Cardiac septum (tissue), 1 donor: ENCODE measurements around the gene ZBTB47. TPM values are rescaled to one million over a fixed set of nuclear protein-coding genes. Genes with fewer than 3 reads are reported as not detected.

Experiments used
- DNase-seq: peaks from one replicate; pipeline ENCODE4 v3.0.0-alpha.2; 2020; ENCODE audit warnings: low spot score
- intact Hi-C: fragments of 100-400 bp; cut with DNase I; formaldehyde crosslinking; loops from one replicate; pipeline ENCODE4 v1.14.0; 2022
- total RNA-seq: library from RNA; stranded (reverse); fragmentation: NEBNext Ultra II Directional; extraction: Animal tissue kit (Norgen Biotek cat#: 25700); gene quantifications from one replicate; pipeline ENCODE4 v1.2.1, GENCODE V29; 2021
- donor health status: DM: no; HTN: no; CAD: no.

The ZBTB47 gene
- total RNA-seq, 1 donor from 2014 or later = 202 TPM

DNA sequence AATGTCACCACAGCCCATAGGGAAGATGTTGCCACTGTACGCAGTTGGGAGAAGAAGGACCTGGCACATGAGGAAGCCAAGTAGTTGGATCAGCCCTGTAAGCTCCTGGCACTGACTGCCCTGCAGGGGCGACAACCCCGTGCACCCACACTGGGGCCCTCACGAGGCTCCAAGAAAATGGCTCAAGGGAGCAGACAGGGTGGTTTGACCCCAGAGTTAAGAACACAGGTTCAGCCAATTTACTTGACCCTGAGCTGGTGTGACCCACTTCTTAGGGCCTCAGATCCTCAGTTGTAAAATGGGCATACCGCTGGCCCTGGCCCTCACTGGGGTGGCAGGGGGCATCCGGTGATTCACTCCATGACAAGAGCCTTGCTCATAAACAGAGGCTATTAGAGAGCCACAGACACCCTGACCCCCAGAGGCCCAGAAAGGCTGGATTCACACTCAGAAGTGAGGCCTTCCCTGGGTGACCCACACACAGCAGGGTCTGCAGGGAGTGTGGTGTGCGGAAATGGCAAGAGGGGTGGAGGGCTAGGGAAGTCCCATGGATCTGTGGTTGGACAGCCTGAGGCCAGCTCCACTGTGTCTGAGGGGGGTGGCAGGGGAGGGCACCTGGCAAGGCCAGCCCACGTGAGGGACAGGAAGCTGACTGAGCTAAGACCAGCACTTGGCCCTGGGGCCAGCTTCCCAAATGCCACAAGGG, 50.8 kb downstream of the ZBTB47 start:
- intact Hi-C loops = no loop called here
- peak; percentile 74 for DNase-seq

DNA sequence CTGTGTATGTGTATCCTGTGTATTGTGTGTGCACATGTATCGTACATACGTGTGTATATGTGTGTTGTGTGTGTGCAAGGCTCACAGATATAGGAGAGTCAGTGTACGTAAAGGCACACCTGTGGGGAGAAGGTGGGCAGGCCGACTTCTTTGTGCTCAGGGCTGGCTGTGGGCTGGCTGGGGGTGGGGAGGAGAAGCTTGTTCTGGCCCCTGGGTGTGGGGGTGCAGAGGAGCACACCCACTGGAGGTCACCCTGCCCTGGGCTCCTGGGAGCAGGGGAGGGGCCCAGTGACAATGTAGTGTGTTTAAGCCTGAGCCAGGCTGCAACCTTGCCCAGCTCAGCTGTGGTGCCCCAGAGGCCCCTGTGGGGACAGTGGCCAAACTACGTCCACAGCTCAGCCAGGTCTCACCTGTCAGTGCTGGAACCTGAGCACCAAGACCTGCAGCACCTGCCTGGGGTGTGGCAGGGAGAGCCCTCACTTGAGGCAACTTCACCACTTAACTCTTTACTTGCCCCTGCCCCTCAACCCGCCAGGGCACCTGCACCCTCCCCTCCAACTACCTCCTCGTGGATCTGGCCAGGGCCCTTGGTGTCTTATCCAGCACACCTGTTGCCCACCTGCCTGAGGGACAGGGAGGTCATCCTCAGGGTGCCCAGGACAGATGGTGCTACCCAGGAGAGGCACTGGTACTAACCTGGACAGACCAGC, 51.7 kb downstream of the ZBTB47 start:
- intact Hi-C loops = no loop called here
- DNase-seq = peak; percentile 74

DNA sequence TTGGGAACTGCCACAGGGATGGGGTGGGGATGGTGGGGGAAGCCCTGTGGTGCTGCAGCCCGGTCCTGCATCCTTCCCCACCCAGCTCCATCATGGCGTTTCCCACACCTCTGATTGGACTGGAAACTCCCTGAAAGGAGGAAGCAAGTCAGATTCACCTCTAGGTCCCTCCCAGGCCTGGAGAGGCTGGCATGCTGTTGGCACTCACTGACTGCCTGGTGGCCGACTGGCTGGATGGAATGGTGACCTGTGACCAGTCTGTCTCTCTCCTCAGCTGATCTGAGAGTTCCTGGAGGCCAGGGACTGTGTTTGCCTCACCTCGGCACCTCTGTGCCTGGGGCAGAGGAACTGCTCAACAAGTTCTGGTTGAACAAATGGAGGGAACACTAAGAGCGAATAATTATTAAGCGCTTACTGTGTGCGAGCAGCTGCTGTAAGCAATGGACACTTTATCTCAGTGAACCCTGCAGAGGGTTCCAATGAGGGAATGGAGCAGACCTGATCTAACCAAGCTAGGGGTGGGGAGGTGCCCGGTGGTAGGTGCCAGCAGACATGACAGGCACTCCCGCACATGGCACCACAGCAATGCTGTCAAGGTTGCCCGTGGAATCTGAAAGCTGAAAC, 52.6 kb downstream of the ZBTB47 start:
- peak; percentile 71 for DNase-seq
- intact Hi-C loops = no loop called here

DNA sequence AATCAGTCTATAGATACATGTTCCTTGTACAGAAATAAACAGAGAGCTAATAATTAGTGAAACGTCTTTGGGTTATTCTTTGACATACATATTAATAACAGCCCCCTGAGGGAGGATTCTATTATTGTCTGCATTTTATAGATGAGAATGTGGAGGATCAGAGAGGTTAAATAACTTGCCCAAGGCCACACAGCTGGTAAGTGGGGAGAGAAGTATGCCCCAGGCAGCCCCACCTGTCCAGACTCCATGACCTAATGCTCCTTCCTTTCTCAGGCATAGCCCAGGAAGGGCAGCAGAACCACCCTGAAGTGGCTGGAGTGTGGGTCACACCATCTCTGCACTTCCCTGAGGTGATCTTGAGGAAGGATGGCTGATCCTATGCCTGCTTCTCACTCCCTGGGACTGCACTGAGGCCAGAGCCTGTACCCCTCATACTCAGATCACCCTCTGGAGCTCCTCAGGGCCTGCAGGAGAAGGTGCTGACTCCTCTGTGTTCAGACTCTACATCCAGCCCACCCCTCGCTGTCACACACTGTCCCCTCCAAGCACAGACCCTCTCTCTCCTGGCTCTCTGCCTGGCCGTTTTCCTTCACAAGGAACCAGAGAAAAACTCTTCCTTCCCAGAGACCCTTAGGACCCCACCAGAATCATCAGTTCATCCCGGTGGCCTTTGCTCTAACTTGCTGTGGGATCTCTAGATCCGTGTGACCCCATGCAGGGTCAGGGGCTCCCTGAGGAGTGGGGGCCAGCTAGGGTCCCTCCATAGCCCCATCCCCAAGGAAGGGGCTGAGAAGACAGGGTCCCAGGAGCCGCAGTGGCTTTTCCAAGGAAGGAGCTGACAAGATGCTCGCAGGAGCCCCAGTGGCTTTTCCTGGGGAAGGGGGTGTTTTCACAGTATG, 53.5 kb downstream of the ZBTB47 start:
- intact Hi-C loops = no loop called here
- peak; percentile 49 for DNase-seq

DNA sequence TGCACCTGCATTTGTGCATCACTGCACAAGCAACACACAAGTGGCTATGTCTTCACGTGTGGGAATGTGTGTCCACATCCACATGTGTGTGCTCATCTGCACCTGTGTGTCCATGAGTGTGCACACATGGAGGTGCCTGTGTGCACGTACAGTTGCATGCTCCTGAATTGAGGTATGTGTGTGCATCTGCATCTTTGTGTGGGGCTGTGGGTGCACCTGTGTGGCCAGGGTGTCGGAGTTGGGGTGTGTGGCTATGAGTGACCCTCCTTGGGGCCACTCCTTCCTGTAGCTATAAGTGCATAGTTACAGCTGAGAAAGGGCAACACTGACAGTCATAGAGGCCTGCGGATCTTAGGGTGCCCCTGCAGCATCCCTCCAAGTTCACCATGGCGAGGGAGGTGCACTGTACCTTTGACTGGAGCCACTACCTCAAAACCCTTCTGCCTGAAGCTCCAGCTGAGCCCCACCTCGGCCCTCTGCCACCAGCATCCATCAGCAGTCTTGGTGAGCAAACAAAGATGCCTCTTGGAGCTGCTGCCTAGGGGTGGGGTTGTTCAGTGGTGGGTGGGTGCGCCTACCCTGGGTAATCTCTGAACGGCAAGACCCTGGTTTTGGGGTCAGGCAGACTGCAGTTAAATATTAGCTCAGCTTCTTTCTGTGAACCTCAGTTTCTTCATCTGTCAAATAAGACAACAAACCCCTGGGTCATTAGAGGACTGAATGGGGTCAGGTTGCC, 54.3 kb downstream of the ZBTB47 start:
- DNase-seq = peak; percentile 59
- intact Hi-C loops = no loop called here

DNA sequence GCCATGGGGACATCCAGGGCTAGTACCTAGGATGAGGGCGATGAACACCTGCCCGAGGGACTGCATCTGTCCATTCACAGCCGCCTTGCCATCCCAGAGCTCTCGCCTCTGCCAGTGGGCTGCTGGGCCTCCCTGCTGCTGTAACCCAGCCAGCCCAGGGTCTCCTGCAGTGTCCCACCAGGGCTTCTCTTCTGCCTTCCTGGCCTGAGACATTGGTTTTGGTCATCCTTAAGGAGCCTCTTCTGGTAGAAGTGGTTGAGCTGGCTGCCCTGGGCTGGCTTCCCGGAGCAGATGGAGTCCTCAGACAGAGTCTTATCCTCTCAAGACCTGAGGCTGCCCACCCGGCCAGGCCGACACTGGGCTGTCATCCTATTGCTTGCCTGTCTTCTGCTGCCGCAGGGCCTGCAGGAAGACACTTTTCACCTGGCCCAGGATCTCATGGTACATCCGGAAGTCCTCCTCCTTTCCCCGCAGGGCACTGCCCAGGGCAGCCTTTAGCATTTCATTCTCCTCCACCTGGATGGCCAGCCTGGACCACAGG, 55.2 kb downstream of the ZBTB47 start:
- DNase-seq = peak; percentile 71

DNA sequence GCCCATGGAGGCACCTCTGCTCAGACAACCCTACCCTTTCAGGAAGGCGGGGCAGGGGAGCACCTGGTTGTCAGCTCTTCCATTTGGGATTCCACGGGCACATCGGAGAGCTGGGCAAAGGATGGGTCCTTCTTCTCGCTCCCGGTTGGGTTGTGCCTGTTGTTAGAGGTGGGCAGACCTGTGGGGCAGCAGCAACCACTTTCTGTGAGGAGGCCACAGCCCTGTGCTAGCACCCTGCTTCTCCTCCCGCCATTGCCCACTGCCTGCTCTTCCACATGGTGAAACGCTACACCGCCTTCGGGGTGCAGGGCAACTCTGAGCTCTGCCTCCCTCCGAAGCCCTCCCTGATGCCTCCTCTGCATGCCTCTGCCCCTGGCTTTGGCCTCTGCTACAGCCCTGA, 56.1 kb downstream of the ZBTB47 start:
- peak; percentile 67 for DNase-seq
- intact Hi-C loops = no loop called here

More for the DNA sequence above, 55.2 kb downstream of the ZBTB47 start:
- intact Hi-C loops = no loop called here

DNA sequence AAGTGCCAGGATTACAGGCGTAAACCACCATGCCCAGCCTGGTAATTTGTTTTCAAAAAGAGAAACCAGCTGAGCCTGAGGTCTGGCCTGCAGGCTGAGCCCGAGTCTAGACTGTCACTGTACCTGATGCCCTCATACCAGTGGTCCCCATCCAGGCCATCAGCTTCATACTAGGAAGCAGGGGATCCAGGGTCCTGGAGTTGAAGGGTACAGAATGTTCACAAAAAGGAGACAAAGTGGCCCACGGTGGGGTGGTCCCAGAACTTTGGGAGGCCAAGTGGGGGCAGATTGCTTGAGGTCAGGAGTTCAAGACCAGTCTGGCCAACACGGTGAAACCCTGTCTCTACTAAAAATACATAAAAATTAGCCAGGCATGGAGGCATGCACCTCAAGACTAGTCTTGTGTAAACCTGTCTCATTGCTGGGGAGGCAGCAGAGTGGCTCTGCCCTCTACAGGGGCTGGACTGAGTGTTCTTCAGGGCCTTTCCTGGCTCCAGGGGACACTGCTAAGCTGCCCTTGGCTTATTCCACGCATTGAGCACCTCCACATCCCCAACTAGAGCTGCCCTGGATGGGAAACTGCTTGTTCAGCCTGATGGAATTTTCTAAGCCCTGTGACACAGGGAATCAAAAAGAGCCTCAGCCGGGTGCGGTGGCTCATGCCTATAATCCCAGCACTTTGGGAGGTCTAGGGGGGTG, 57.0 kb downstream of the ZBTB47 start:
- DNase-seq = peak; percentile 14

DNA sequence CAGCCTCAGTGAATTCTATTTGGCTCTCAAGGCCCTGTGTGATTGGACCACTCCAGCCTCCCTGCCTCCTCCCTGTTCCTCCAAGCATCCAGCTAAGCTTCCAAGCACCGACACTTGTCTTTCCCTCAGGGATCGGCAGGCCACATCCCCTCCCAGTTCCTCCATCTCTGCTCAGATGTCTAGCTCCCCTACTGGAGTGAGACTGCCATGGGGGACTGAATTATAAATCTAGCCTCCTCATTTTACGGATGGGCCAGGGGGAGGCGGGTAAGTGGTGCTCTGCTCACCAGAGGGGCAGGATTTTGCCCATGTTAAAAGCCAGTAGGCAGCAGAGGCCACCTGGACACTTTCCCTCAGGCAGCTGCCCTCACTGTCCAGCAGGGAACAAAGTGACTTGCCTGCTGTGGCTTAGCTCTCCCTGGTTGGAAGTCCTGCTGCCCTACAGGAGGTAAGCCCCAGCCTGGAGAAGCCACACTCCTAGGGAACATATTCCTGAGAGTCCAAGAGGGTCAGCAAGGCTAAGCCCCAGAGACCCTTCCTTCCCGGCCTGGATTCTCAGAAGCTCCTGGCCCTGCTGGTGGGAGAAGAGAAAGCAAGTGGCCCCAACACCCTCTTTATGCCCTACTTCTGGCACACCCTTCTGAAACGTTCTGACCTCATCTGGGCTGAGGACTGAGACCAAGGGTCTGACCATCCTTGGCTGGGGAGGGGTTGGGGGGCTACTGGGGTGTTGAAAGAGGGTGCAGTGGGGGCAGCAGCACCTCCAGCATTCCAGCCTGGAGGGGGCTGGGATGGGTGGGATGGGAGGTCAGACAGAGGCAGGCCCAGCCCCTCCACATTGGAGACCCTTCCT, 58.2 kb downstream of the ZBTB47 start:
- intact Hi-C loops = no loop called here
- DNase-seq = peak; percentile 58

More for the DNA sequence above, 57.0 kb downstream of the ZBTB47 start:
- intact Hi-C loops = no loop called here

DNA sequence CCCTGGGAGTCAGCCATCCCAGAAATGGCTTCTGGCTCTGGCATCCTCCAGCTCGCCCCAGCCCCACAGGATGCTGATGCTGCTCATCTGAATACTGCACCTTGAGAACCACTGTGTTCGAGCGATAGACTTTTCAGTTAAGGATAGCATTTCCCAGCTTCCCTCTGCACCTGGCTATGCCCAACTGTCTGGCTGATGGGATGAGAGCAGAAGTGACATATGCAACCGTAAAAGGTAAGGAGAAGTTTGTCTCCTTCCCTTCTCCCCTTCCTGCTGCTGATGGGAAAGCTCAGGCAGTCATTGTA, 58.8 kb downstream of the ZBTB47 start:
- intact Hi-C loops = no loop called here
- DNase-seq = peak; percentile 62

DNA sequence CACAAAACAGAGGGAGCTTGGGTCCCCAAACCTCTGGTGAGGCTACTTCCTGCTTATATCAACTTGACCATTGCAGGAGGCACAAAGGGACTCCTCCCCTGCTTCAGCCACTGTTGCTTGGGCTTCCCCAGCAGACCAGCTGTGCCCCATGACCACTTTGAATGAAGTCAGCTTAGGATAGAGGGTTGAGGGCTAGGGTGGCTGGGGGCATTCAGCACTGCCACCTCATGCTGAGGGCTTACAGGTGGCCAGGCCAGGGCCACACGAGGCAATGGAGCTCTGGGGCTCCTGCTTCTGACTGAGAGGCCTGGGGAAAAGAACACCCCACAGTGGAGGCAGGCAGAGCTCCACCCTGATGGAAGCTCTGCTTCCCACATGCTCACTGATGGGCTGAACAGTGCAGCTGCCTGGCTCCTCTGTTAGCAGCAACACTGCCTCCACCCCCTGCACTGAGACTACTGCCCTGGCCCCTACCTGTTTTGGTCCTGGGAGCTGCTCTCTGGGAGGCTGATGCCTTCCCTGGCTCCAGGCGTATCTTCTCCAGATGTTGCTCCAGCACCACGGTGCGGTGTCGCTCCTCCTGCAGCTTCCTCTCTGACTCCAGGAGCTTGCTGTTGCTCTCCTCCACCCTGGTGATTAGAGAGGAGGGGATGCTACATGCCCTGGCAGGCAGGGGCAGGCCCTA, 59.3 kb downstream of the ZBTB47 start:
- intact Hi-C loops = no loop called here
- peak; percentile 65 for DNase-seq

DNA sequence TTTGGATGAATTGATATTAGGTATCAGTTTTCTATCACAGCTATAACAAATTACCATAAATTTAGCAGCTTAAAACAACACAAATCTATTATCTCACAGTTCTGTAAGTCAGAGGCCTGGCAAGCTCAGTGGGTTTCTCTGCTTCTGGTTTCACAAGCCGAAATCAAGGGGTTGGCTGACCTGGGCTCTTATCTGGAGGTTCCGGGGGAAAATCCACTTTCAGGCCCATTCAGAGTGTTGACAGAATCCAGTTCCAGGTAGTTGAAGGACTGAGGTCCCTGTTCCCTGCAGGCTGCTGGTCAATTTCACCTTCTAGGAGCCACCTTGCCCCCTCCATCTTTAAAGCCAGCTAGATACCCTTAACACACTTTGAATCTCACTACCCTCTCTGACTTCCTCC, 60.2 kb downstream of the ZBTB47 start:
- intact Hi-C loops = no loop called here
- no peak for DNase-seq

DNA sequence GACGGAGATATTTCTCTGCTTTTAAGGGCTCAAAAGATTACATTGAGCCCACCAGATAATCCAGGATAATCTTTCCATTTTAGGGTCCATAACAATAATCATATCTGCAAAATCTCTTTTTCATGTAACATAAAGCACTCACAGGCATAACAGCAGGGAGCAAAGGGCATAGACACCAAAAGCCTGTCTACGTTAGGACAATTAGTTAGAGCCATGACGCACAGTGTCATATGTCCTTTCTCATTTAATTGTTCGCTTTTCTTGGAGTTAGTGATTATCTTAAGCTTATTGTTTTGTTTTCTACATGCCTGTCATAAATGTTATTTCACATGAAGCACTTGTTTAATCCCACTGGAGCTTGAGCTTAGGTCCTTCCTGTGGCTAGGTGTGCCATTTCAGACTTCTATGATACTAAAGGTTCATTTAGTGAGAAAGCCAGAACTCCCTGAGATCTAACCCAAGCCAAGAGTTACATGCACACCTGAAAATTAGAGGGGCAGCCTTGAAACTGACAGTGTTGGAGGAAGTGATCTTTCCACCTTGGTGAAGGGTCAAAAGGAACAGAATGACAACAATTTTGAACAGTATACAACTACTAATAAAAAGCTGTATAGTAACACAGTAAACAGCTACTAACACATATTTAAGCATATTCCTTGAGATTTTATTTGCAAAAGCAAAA, 60.8 kb downstream of the ZBTB47 start:
- no peak for DNase-seq
- intact Hi-C loops = no loop called here
